GM19455 (cell line): ENCODE data around the gene OR8I2.
"Not testable (repeated sequence)": the region's sequence is repeated elsewhere in the genome, so short reads cannot be mapped to it uniquely, and the experiment has no call there.

Source experiments
- ATAC-seq: cut with Tn5 transposase; IDR thresholded peaks from one replicate; pipeline ENCODE4 v1.9.1; 2021; ENCODE audit not compliant: unreplicated experiment

OR8I2 gene

GRCh38 chr11:56093008-56093407 is at the start of gene OR8I2:
TSS of gene OR8I2 (plus strand) at chr11:56093308. CDS start at chr11:56093308, 0 bp downstream.
- ATAC-seq: no peak

GRCh38 chr11:56045538-56045937 is 47.6 kb upstream of the OR8I2 start:
- no peak for ATAC-seq

DNA sequence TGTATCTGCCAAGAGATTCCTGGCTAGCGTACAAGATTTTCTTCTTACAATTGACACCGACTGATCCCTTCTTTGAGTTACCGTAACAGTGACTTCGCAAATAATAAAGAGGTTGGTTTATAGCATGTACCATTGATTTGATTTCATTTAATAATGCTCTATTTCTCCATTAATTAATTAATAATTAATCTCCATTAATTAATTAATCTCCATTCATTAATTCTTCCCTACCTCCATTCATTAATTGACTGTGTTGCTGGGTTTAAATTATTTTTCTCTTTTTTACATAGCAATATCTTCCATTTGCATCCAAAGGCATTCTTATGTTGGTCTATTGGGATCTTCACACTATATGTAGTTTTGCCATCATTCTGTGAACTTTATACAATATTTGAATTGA is 44.6 kb upstream of the OR8I2 start:
- ATAC-seq: no peak

- ATAC-seq: no peak
Measured at GRCh38 chr11:56049487-56049886, 43.6 kb upstream of the OR8I2 start.

DNA sequence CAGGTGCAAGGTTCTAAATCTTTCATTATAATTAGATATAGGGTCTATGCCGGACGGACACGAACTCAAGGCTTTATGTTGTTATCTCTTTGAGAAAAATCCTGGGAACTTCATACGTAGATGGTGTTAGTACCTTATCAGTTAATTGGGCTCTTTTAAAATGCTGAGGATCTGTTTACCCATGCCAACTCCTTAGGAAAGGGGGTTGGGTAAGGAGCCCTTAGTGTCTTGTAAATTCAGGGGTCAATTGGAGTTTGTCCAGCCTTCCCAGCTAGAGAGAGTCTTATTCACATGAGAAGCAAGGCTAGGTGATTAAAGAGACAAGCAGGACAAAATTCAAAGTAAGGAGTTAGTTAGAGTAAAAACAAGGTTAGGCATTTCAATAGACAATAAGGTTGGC is 36.7 kb upstream of the OR8I2 start:
- ATAC-seq: not testable (repeated sequence)

GRCh38 chr11:56057661-56058237 is 35.4 kb upstream of the OR8I2 start:
- ATAC-seq: not testable (repeated sequence)

DNA sequence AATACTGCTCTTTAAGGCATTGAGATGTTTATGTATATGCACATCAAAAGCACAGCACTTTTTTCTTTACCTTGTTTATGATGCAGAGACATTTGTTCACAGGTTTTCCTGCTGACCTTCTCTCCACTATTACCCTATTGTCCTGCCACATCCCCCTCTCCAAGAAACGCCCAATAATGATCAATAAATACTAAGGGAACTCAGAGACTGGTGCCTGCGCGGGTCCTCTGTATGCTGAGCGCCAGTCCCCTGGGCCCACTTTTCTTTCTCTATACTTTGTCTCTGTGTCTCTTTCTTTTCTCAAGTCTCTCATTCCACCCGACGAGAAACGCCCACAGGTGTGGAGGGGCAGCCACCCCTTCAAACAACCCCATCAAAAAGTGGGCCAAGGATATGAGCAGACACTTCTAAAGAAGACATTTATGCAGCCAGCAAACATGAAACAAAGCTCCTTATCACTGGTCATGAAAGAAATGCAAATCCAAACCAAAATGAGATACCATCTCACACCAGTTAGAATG is 34.8 kb upstream of the OR8I2 start:
- ATAC-seq: not testable (repeated sequence)

- no peak for ATAC-seq
Measured at GRCh38 chr11:56066980-56067379, 26.1 kb upstream of the OR8I2 start.

DNA sequence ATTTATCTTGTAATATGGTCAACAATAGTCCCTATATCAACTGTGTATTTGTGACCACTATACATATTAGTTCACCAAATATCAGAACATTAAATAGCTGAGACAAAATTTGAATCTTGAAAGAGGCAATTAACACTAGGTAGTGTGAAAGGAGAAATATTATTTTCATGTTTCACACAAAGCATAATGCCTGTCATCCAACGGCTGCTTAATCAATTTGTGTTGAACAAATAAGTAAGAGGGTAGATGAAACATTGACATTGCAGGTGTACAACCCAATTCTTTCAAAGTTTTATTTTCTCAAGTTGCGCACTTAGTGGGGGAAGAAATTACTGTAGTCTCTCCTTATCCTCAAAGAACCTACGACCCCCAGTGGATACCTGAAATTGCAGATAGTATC is 3.4 kb upstream of the OR8I2 start:
- no peak for ATAC-seq

DNA sequence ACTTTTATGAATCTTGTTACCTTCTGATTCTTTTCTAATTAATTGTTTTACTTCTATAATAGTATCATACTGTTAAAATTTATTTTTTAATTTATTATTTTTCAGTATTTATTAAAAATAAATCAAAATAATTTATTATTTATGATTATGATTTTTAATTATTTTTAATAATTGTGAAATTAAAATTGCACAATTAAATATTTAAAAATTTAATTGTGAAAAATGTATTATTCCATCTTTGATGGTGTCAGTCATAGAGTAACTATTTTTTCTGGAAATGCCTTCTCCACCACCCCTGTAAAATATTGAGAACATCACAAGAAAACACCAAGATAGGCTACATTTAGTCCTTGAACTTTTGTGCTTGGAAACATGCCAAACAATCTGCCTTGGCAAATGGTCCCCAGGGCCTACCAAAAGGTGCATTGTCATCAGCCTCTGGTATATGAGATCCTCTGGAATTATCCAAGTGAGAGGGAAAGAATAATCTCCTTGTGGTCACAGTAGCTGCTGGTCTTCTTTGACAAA is 10.2 kb downstream of the OR8I2 start, which contains the start of gene OR8H2:
Gene OR8H2 (plus strand): TSS at position 478 of the 528 bp plus-strand sequence. CDS start 1,356 bp downstream, outside the sequence.
- ATAC-seq: no peak

DNA sequence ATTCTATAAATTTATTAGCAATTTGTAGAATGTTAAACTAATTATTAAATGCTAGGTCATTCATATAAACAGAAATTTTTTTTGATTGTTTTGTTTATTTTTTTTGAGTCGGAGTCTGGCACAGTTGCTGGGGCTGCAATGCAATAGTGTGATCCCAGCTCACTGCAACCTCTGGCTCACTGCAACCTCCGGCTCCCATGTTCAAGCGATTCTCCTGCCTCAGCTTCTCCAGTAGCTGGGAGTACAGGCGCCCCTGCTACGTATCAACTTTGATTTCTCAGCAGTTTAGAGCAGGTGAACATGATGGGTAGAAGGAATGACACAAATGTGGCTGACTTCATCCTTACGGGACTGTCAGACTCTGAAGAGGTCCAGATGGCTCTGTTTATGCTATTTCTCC is 29.0 kb downstream of the OR8I2 start, which contains the start of gene OR8H3:
Gene OR8H3 (plus strand): TSS at position 301 of the 400 bp plus-strand sequence. CDS start 0 bp downstream, at position 301.
- ATAC-seq: no peak

- ATAC-seq: no peak
Measured at GRCh38 chr11:56140151-56140661, 47.1 kb downstream of the OR8I2 start, which contains the start of gene OR8J3. TSS of gene OR8J3 (minus strand) at chr11:56140201. CDS start at chr11:56137718, 2,483 bp downstream.

DNA sequence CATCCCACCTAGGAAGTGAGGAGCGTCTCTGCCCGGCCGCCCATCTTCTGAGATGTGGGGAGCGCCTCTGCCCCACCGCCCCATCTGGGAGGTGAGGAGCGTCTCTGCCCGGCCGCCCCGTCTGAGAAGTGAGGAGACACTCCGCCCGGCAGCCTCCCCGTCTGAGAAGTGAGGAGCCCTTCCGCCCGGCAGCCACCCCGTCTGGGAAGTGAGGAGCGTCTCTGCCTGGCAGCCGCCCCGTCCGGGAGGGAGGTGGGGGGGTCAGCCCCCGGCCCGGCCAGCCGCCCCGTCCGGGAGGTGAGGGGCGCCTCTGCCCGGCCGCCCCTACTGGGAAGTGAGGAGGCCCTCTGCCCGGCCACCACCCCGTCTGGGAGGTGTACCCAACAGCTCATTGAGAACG is 50.6 kb downstream of the OR8I2 start:
- not testable (repeated sequence) for ATAC-seq
